NB4 (cell line): ENCODE results near the gene GABRA5.

Source experiments
- DNase-seq: peaks from one replicate; pipeline ENCODE4 v3.0.0; 2010; ENCODE audit warnings: low read depth
- H3K4me3 ChIP-seq: one replicate; pipeline ENCODE4 v1.5.1; 2011; ENCODE audit warnings: mild to moderate bottlenecking, low read depth, low read length, moderate library complexity
- MYC ChIP-seq: IDR thresholded peaks from 2 replicates; pipeline ENCODE4 v1.6.1; 2011; ENCODE audit warnings: low read depth, low read length
- POLR2A ChIP-seq: IDR thresholded peaks from 2 replicates; pipeline ENCODE4 v1.6.1; 2011; ENCODE audit warnings: mild to moderate bottlenecking; ENCODE audit not compliant: insufficient read length; ENCODE audit errors: extremely low read depth
- TF ChIP-seq, protein P1 (sequence below): IDR thresholded peaks from 2 replicates; pipeline ENCODE4 v1.6.1; 2011; ENCODE audit warnings: low read depth, low read length
- TF ChIP-seq, protein P2 (sequence below): IDR thresholded peaks from one replicate; pipeline ENCODE4 v1.5.1; 2012; ENCODE audit warnings: low read depth, low read length

The GABRA5 gene

DNA sequence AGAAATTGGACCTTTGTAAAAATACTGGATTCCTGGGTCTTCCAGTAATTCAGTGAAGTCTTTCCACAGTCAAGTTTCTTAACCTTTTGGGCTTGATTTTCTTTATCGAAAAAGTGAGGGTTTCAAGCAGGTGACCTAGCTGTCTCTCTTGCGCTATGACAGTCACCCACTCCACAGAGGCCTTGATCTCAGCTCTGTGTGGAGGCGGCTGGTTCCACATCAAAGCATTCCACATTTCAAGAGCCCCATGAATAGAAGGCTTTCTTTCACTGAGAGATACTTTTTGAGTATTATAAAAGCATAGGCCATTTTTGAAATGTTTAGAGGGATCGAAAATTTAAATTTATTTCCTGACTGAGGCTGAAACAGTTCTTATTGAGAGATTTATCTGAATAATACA is 43.9 kb downstream of the GABRA5 start:
- DNase-seq = no peak

DNA sequence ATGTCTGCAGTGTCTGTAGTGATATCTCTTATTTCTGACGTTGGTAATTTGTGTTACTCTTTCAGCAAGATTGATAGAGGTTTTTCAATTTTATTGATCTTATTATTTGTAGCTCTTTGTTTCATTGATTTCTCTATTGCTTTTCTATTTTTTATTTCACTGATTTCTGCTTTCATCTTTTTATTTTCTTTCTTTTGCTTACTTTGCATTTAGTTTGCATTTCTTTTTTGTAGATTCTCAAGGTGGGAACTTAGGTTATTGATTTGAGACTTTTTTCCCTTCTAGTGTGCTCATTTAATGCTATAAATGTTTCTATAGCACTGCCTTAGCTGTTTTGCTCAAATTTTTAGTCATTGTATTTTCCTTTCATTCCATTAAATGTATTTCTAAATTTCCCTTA is 54.6 kb downstream of the GABRA5 start:
- DNase-seq = no peak
- no peak overlapping the region for H3K4me3 ChIP-seq
- TF ChIP-seq, protein P1, sequence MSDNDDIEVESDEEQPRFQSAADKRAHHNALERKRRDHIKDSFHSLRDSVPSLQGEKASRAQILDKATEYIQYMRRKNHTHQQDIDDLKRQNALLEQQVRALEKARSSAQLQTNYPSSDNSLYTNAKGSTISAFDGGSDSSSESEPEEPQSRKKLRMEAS = no peak
- TF ChIP-seq MYC (no peak), POLR2A (no peak)

More for the DNA sequence above, 43.9 kb downstream of the GABRA5 start:
- TF ChIP-seq POLR2A (no peak), MYC (no peak)
- TF ChIP-seq, protein P1 = no peak
- TF ChIP-seq, protein P2, sequence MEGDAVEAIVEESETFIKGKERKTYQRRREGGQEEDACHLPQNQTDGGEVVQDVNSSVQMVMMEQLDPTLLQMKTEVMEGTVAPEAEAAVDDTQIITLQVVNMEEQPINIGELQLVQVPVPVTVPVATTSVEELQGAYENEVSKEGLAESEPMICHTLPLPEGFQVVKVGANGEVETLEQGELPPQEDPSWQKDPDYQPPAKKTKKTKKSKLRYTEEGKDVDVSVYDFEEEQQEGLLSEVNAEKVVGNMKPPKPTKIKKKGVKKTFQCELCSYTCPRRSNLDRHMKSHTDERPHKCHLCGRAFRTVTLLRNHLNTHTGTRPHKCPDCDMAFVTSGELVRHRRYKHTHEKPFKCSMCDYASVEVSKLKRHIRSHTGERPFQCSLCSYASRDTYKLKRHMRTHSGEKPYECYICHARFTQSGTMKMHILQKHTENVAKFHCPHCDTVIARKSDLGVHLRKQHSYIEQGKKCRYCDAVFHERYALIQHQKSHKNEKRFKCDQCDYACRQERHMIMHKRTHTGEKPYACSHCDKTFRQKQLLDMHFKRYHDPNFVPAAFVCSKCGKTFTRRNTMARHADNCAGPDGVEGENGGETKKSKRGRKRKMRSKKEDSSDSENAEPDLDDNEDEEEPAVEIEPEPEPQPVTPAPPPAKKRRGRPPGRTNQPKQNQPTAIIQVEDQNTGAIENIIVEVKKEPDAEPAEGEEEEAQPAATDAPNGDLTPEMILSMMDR = no peak
- H3K4me3 ChIP-seq = no peak overlapping the region

DNA sequence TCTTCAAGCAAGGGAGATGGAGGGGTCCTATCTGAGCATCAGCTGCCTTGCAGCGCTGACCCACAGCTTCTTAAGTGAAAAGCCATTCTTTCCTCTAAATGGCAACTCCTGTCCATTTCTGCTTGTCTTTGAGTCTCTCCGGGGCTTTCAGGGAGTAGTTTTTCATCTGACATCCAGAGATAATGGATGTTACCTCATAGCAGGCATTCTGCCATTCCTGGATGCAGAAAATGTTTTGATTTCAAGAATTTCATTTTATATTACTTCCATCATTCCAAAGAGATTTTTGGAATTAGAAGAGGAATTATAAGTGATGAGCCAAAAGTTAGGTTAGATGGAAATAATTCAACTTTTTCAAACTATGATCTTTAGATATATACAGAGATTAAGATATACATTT is 59.2 kb downstream of the GABRA5 start:
- TF ChIP-seq POLR2A = no peak
- TF ChIP-seq, protein P1 = no peak
- no peak overlapping the region for H3K4me3 ChIP-seq
- no peak for DNase-seq

DNA sequence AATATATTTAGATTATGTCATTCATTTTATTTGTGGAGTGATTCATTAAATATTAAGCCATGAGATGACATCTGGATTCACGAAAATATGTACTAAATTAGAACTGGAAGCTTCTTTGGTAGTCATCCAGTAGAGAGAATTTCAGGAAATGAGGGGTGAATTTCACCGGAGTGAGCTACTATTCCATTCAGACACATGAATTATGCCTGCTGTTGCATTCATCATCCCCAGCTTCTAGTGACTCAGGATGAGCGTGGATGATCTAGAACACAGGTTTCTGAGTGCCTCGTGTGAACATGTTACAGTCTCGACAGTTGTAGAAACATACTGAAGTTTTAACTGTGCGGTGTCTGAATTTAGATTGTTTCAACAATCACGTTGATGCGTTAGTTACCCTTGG is 61.2 kb downstream of the GABRA5 start:
- no peak overlapping the region for H3K4me3 ChIP-seq
- TF ChIP-seq POLR2A = no peak
- no peak for DNase-seq

DNA sequence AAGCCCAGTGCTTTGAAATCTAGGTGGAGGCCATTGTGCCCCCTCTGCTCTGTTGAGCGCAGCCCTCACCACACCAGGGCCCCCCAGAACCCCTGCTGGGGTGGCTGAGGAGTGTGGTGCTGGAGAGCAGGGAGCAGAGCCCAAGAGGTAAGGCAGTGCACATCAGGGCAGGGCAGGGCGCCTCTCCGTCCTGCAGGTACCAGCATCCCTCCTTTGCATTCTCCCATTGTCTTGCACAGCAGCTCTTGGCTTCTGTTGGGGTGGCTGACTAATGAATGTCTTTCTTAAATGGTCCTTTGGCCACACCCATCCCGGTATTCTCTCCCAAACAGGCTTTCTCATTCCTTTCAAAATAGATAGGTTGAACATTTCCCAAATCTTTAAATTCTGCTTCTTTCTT is 62.7 kb downstream of the GABRA5 start:
- DNase-seq = no peak
- TF ChIP-seq, protein P2 = no peak
- TF ChIP-seq POLR2A = no peak
- no peak for TF ChIP-seq MYC
- TF ChIP-seq, protein P1 = no peak
- no peak overlapping the region for H3K4me3 ChIP-seq

DNA sequence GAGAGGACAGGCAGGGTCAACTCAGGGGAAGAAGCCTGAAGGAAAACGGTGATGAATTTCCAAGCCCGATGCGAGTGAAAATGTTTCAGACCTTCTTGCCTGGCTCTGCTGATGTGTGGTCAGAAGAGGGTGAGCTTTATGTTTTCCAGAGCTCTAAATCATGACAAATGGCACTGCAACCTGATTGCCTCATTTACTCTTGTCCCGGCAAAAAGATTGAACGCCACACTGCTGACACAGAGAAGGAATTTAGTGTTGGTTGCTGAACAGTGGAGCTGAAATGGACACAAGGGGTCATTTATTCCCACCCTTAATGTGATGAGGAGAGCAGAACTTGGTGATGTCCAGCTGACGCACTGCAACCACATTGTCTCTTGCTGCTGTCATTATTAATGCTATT is 68.0 kb downstream of the GABRA5 start:
- DNase-seq = no peak
- no peak overlapping the region for H3K4me3 ChIP-seq
- TF ChIP-seq, protein P2 = no peak
- TF ChIP-seq MYC (no peak), POLR2A (no peak)
- TF ChIP-seq, protein P1 = no peak

DNA sequence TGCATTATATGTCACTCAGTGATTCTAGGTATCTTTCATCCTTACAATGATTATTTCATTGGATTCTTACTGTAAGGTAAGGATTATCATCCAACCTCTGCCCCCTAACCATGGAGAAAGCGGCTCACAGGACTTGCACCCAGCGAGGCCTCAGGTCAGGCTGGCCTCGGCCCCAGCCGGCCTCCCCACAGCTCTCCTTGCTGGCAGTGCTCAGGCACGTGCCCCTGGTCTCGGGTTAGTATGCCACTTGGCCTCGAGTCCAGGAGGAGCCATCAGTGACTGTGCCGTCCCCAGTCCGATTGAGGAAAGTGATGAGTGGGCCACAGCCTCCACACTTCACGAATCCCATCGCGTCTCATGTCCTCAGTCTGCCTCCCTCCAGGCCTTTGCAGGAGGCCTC is 68.5 kb downstream of the GABRA5 start:
- H3K4me3 ChIP-seq = no peak overlapping the region
- TF ChIP-seq MYC (no peak), POLR2A (no peak)
- TF ChIP-seq, protein P2 = no peak
- TF ChIP-seq, protein P1 = no peak
- DNase-seq = no peak
